Subcutaneous abdominal adipose tissue (tissue), 5 donors: ENCODE data around the gene EFCAB8.

ENCODE experiments used
- H3K27ac ChIP-seq: one replicate; pipeline ENCODE4 v1.7.0; 2013; ENCODE audit warnings: low read depth, mild to moderate bottlenecking, inconsistent platforms, low read length, moderate library complexity
- H3K27me3 ChIP-seq, 5 donors: one replicate each; pipeline ENCODE4 v1.7.0; 2013; ENCODE audit warnings: low read length in 5 of 5, inconsistent platforms in 1 of 5; ENCODE audit not compliant: control insufficient read depth in 5 of 5, insufficient read depth in 4 of 5
- H3K36me3 ChIP-seq, 5 donors: one replicate each; pipeline ENCODE4 v1.7.0; 2013; ENCODE audit warnings: low read length in 5 of 5; ENCODE audit not compliant: control insufficient read depth in 5 of 5, insufficient read depth in 5 of 5
- H3K4me1 ChIP-seq, 5 donors: one replicate each; pipeline ENCODE4 v1.7.0; 2013; ENCODE audit warnings: low read length in 5 of 5, mild to moderate bottlenecking in 3 of 5, moderate library complexity in 1 of 5; ENCODE audit not compliant: control insufficient read depth in 5 of 5, insufficient read depth in 5 of 5
- H3K4me3 ChIP-seq, 5 donors: one replicate each; pipeline ENCODE4 v1.7.0; 2013; ENCODE audit warnings: low read length in 5 of 5, low read depth in 1 of 5
- H3K9ac ChIP-seq, 5 donors: one replicate each; pipeline ENCODE4 v1.7.0; 2013; ENCODE audit warnings: low read length in 5 of 5, mild to moderate bottlenecking in 4 of 5, moderate library complexity in 3 of 5
- H3K9me3 ChIP-seq, 5 donors: one replicate each; pipeline ENCODE4 v1.7.0; 2013; ENCODE audit warnings: low read length in 5 of 5; ENCODE audit not compliant: control insufficient read depth in 5 of 5
- donor health status: healthy.
- donor health status: healthy.
- donor health status: healthy.
- donor health status: healthy.
- donor health status: healthy.

Gene EFCAB8

DNA sequence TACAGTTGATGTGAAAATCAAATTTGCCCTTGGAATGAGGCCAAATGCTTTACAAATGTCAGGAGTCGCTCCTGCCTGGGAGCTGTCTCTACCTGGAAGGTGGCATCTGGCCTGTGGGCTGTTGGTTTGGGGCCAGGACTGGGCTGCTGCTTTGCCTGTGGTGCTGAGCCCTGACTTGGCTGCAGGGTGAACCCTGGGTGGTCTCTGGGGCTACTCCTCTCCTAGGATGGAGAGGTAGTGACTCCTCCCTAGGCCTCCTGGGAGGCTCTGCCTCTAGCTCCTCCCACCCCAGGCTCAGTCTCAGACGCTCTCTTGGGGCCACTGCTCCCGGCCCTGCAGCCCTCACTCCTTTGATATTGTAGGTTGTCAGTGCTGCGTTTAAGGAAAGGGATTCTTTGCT lies 47.5 kb downstream of the EFCAB8 start:
- Histone ChIP-seq H3K9ac (no peak overlapping the region), H3K9me3 (no peaks in the 10 kb centered on the region), H3K27ac (no peak overlapping the region), H3K27me3 (peaks cover 0 to 10% (median 0%) of the 10 kb centered on the region in 5 donors), H3K36me3 (no peaks in the 10 kb centered on the region), H3K4me3 (no peak overlapping the region), H3K4me1 (peaks cover 0 to 5% (median 3%) of the 10 kb centered on the region in 5 donors)

- Histone ChIP-seq H3K9me3 (no peaks in the 10 kb centered on the region), H3K9ac (no peak overlapping the region), H3K27ac (no peak overlapping the region), H3K36me3 (no peaks in the 10 kb centered on the region), H3K4me1 (peaks cover 0 to 5% (median 3%) of the 10 kb centered on the region in 5 donors), H3K4me3 (no peak overlapping the region), H3K27me3 (peaks cover 0 to 10% (median 0%) of the 10 kb centered on the region in 5 donors)
These were observed 48.3 kb downstream of the EFCAB8 start for GRCh38 chr20:32906871-32907495.

DNA sequence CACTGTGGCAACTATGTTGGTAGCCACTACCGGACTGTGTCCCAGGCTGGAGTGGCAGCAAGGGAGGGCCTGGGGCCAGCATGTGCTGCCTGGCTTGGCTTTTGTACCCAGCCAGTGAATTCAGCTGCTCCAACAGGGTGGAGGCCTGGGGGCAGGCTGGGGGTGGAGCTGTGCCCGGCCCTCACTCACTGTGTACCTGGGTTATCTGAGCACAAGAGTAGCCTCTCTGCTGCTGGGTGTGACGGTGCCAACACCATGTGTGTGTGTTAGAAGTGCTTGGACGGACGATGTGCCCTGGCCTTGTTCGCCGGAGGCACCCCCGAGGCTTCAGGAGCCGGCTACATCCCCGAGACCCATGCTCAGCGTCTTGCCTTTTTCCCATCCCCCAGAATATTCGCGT lies 49.2 kb downstream of the EFCAB8 start:
- Histone ChIP-seq H3K36me3 (no peaks in the 10 kb centered on the region), H3K4me3 (no peak overlapping the region), H3K4me1 (peaks cover 0 to 5% (median 3%) of the 10 kb centered on the region in 5 donors), H3K27me3 (peaks cover 0 to 7% (median 0%) of the 10 kb centered on the region in 5 donors), H3K9me3 (no peaks in the 10 kb centered on the region), H3K27ac (no peak overlapping the region), H3K9ac (peak overlapping the region in 1 of 5 donors; percentile 68)

- no peak overlapping the region for H3K27ac ChIP-seq
These were observed 49.9 kb downstream of the EFCAB8 start for GRCh38 chr20:32908334-32909292.

DNA sequence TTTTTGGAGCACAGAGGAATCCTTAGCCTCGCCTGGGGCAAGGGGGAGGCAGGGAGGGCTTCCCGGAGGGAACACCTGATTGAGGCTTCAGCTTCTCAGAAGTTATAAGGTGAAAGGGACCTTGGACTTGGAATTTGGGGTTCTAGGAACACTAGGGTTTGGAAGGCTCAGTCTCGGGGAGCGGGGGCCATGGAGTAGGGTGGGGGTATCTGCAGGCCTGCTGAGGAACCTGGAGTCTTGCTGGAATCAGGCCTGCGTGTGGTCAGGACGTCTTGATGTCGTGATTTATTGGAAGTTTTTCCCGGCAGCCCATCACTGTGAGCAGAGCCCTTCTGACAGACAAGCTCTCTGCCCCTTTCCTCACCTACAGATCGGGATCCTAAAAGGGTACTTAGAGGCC lies 50.7 kb downstream of the EFCAB8 start:
- Histone ChIP-seq H3K4me1 (peaks cover 0 to 5% (median 3%) of the 10 kb centered on the region in 5 donors), H3K36me3 (no peaks in the 10 kb centered on the region), H3K9ac (no peak overlapping the region), H3K27ac (no peak overlapping the region), H3K27me3 (peaks cover 0 to 7% (median 0%) of the 10 kb centered on the region in 5 donors), H3K4me3 (no peak overlapping the region), H3K9me3 (peaks cover 0 to 7% (median 3%) of the 10 kb centered on the region in 5 donors)

More at GRCh38 chr20:32908334-32909292, 49.9 kb downstream of the EFCAB8 start:
- Histone ChIP-seq H3K9ac (no peak overlapping the region), H3K4me3 (no peak overlapping the region), H3K9me3 (no peaks in the 10 kb centered on the region), H3K4me1 (peaks cover 0 to 5% (median 3%) of the 10 kb centered on the region in 5 donors), H3K27me3 (peaks cover 0 to 7% (median 0%) of the 10 kb centered on the region in 5 donors), H3K36me3 (no peaks in the 10 kb centered on the region)

GRCh38 chr20:32909896-32910571 lies 51.3 kb downstream of the EFCAB8 start:
- Histone ChIP-seq H3K36me3 (no peaks in the 10 kb centered on the region), H3K27me3 (peaks cover 0 to 7% (median 0%) of the 10 kb centered on the region in 5 donors), H3K9me3 (peaks cover 0 to 7% (median 3%) of the 10 kb centered on the region in 5 donors), H3K9ac (no peak overlapping the region), H3K4me3 (no peak overlapping the region), H3K4me1 (peaks cover 0 to 5% (median 3%) of the 10 kb centered on the region in 5 donors), H3K27ac (no peak overlapping the region)

DNA sequence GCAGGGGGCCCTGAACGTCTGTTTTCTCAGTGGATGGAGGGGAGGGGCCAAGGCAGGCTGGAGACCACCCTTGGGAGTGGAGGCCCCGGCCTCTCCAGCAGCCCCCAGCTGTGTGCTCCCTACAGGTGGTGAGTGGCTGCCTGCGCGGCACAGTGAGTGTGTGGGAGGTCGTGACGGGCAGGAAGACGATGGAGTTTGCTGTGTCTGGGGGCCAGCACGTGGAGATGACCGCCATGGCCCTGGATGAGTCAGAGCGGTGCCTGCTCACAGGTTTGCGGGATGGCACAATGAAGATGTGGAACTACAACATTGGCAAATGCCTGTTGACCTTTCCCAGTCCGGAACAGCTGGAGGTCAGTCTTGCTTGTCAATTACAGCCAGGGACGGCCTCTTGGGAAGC lies 52.6 kb downstream of the EFCAB8 start:
- Histone ChIP-seq H3K27me3 (peaks cover 0 to 7% (median 0%) of the 10 kb centered on the region in 5 donors), H3K36me3 (no peaks in the 10 kb centered on the region), H3K4me1 (peaks cover 0 to 5% (median 3%) of the 10 kb centered on the region in 5 donors), H3K27ac (no peak overlapping the region), H3K9me3 (peaks cover 6 to 20% (median 9%) of the 10 kb centered on the region in 5 donors), H3K9ac (no peak overlapping the region), H3K4me3 (no peak overlapping the region)

DNA sequence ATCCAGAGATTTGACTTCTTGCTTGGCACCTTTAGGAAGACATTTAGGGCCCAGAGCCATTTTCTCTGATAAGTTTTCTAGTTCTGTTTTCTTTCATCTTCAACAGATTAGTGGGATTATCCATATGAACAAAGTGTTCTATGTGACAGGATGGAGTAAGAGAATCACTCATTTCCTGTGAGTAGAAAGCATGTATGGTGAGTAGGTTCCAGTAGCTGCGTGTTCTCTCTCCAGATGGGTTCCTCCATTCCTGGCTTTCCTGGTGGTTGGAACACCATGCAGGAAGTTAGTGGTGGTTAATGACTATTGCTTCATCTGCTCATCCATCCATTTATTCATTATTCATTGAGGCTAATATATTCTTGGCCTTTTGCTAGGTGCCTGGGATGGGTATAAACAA lies 54.0 kb downstream of the EFCAB8 start:
- Histone ChIP-seq H3K4me1 (peaks cover 0 to 3% (median 0%) of the 10 kb centered on the region in 5 donors), H3K27ac (no peak overlapping the region), H3K9ac (no peak overlapping the region), H3K4me3 (no peak overlapping the region), H3K9me3 (peaks cover 6 to 28% (median 13%) of the 10 kb centered on the region in 5 donors), H3K27me3 (peaks cover 0 to 4% (median 0%) of the 10 kb centered on the region in 5 donors), H3K36me3 (no peaks in the 10 kb centered on the region)

GRCh38 chr20:32914031-32914430 lies 55.3 kb downstream of the EFCAB8 start:
- no peaks in the 10 kb centered on the region for H3K36me3 ChIP-seq
- no peak overlapping the region for H3K4me3 ChIP-seq
- H3K27ac ChIP-seq, result no peak overlapping the region
- H3K9me3 ChIP-seq, result peaks cover 6 to 28% (median 13%) of the 10 kb centered on the region in 5 donors
- no peak overlapping the region for H3K9ac ChIP-seq
- H3K4me1 ChIP-seq, result no peaks in the 10 kb centered on the region
- H3K27me3 ChIP-seq, result no peaks in the 10 kb centered on the region
